Epithelial cell of prostate (primary cell): Measurements from ENCODE around the gene AQP12A.
"Not testable (repeated sequence)": the region's sequence is repeated elsewhere in the genome, so short reads cannot be mapped to it uniquely, and the experiment has no call there.

Experiments
- DNase-seq: peaks from one replicate; pipeline ENCODE4 v3.0.0-alpha.2; 2011; ENCODE audit warnings: low read depth, low spot score
- H3K27ac ChIP-seq: fragments of 450-650 bp; 2 replicates; pipeline ENCODE4 v1.5.1; 2017; ENCODE audit warnings: mild to moderate bottlenecking

The AQP12A gene

GRCh38 chr2:240691631-240692420 lies at the start of gene AQP12A:
Gene AQP12A, plus strand, starts transcription at chr2:240691866. Its CDS starts 48 bp downstream, at chr2:240691914.
- H3K27ac ChIP-seq, DNase-seq: not testable (repeated sequence)

GRCh38 chr2:240642061-240642805 lies 49.4 kb upstream of the AQP12A start:
- DNase-seq = no peak
- no peak overlapping the region for H3K27ac ChIP-seq

- no peak overlapping the region for H3K27ac ChIP-seq
- no peak for DNase-seq
These were observed 48.9 kb upstream of the AQP12A start for GRCh38 chr2:240642806-240643092.

- DNase-seq = no peak
- no peak overlapping the region for H3K27ac ChIP-seq
These were observed 48.4 kb upstream of the AQP12A start for GRCh38 chr2:240643093-240643810.

GRCh38 chr2:240643811-240644150 lies 47.9 kb upstream of the AQP12A start:
- no peak for DNase-seq

GRCh38 chr2:240644171-240644651 lies 47.5 kb upstream of the AQP12A start:
- H3K27ac ChIP-seq = no peak overlapping the region
- DNase-seq = no peak

More at GRCh38 chr2:240643811-240644150, 47.9 kb upstream of the AQP12A start:
- no peak overlapping the region for H3K27ac ChIP-seq

GRCh38 chr2:240644859-240645301 lies 46.8 kb upstream of the AQP12A start:
- H3K27ac ChIP-seq = no peak overlapping the region
- DNase-seq = no peak

- no peak for DNase-seq
- H3K27ac ChIP-seq = no peak overlapping the region
These were observed 46.3 kb upstream of the AQP12A start for GRCh38 chr2:240645346-240645745.

- no peak for DNase-seq
- no peak overlapping the region for H3K27ac ChIP-seq
These were observed 45.9 kb upstream of the AQP12A start for GRCh38 chr2:240645801-240646175.

GRCh38 chr2:240646176-240646899 lies 45.3 kb upstream of the AQP12A start:
- no peak for DNase-seq
- no peak overlapping the region for H3K27ac ChIP-seq

- H3K27ac ChIP-seq = no peak overlapping the region
- no peak for DNase-seq
These were observed 44.7 kb upstream of the AQP12A start for GRCh38 chr2:240646900-240647502.

- no peak overlapping the region for H3K27ac ChIP-seq
- no peak for DNase-seq
These were observed 44.0 kb upstream of the AQP12A start for GRCh38 chr2:240647503-240648154.

- H3K27ac ChIP-seq = no peak overlapping the region
- DNase-seq = no peak
These were observed 43.5 kb upstream of the AQP12A start for GRCh38 chr2:240648155-240648649.

GRCh38 chr2:240648650-240649275 lies 42.9 kb upstream of the AQP12A start:
- no peak for DNase-seq
- no peak overlapping the region for H3K27ac ChIP-seq

- no peak for DNase-seq
- H3K27ac ChIP-seq = no peak overlapping the region
These were observed 42.3 kb upstream of the AQP12A start for GRCh38 chr2:240649331-240649730.

GRCh38 chr2:240650254-240650965 lies 41.3 kb upstream of the AQP12A start:
- DNase-seq = no peak
- no peak overlapping the region for H3K27ac ChIP-seq

GRCh38 chr2:240651185-240651584 lies 40.5 kb upstream of the AQP12A start:
- peak; percentile 12 for DNase-seq
- H3K27ac ChIP-seq = no peak overlapping the region
